ENCODE measurements around the gene MAP2K5.

Gene MAP2K5

GRCh38 chr15:67835297-67836133 lies 293.0 kb downstream of the MAP2K5 start (continued):
- no peak for TF ChIP-seq ZNF518A (tag by site-specific recombination; conservative IDR thresholded peaks at IDR 0.05; ENCODE audit: low read depth)
- TF ChIP-seq KLF8 (tag by site-specific recombination; IDR thresholded peaks at IDR 0.05): no peak
- no peak for TF ChIP-seq ATF2 (tag by site-specific recombination; IDR thresholded peaks at IDR 0.05; ENCODE audit: low read depth)

GRCh38 chr15:67836134-67836455 lies 293.6 kb downstream of the MAP2K5 start:
- Histone ChIP-seq H3K9me3 (ENCODE audit: control insufficient read depth, insufficient read depth, low read depth, low read length) (no peaks in the 10 kb centered on the region), H3K4me3 (ENCODE audit: low read depth, low read length) (no peak overlapping the region), H3K36me3 (ENCODE audit: control insufficient read depth in 2 of 2, insufficient read depth in 1 of 2, low read length in 2 of 2) (no peaks in the 10 kb centered on the region), H3K27ac (ENCODE audit: extremely low read depth, low read depth, low read length) (no peak overlapping the region), H3K4me1 (ENCODE audit: control insufficient read depth, insufficient read depth, low read length) (no peaks in the 10 kb centered on the region; the same call in 1 of the 2 replicates)
- ChIA-PET POLR2A (no interaction called here), CTCF (interaction anchor here (0.6 to 4.3 kb wide), 21 partner anchors 10 to 895 kb away, joined by 3 to 59 read pairs (median 4); no protein-coding TSS in a partner anchor)
- no peak for TF ChIP-seq ZNF837 (tag by site-specific recombination; IDR thresholded peaks at IDR 0.05)
- no peak for TF ChIP-seq ZNF26 (tag by site-specific recombination; IDR thresholded peaks at IDR 0.05)
- TF ChIP-seq ZNF23 (tag by site-specific recombination; IDR thresholded peaks at IDR 0.05; ENCODE audit: borderline replicate concordance): no peak
- TF ChIP-seq ZNF2 (tag by site-specific recombination; IDR thresholded peaks at IDR 0.05): no peak
- no peak for TF ChIP-seq ZNF571 (tag by site-specific recombination; IDR thresholded peaks at IDR 0.05)
- no peak for TF ChIP-seq ZNF626 (tag by site-specific recombination; IDR thresholded peaks at IDR 0.05)
- no peak for TF ChIP-seq TCF7L2 (IDR thresholded peaks at IDR 0.05; ENCODE audit: borderline replicate concordance, low read depth, low read length)
- TF ChIP-seq ZNF677 (tag by site-specific recombination; IDR thresholded peaks at IDR 0.05): no peak
- TF ChIP-seq ZFP41 (tag by site-specific recombination; IDR thresholded peaks at IDR 0.05; ENCODE audit: borderline replicate concordance): no peak
- TF ChIP-seq ZNF16 (tag by site-specific recombination; IDR thresholded peaks at IDR 0.05; ENCODE audit: low read depth): no peak
- no peak for TF ChIP-seq ZSCAN5A (tag by site-specific recombination; IDR thresholded peaks at IDR 0.05)
- no peak for TF ChIP-seq ZNF449 (tag by site-specific recombination; IDR thresholded peaks at IDR 0.05)
- TF ChIP-seq ZNF354C (tag by site-specific recombination; IDR thresholded peaks at IDR 0.05; ENCODE audit: borderline replicate concordance, low read depth): no peak
- TF ChIP-seq BCL11B (tag by site-specific recombination; IDR thresholded peaks at IDR 0.05; ENCODE audit: low read depth): no peak
- TF ChIP-seq GLIS1 (tag by site-specific recombination; IDR thresholded peaks at IDR 0.05): no peak
- TF ChIP-seq ZFP69B (tag by site-specific recombination; IDR thresholded peaks at IDR 0.05): no peak
- TF ChIP-seq ZNF311 (tag by site-specific recombination; IDR thresholded peaks at IDR 0.05; ENCODE audit: borderline replicate concordance): no peak
